GM23248 (cell line): ENCODE measurements around the gene DIO3. TPM values are rescaled to one million over a fixed set of nuclear protein-coding genes. Genes with fewer than 3 reads are reported as not detected.
"Not testable (repeated sequence)": the region's sequence is repeated elsewhere in the genome, so short reads cannot be mapped to it uniquely, and the experiment has no call there.

Experiments used
- DNase-seq: peaks from one replicate; pipeline ENCODE4 v3.0.0-alpha.2; 2015
- H2AFZ ChIP-seq: fragments of 200-600 bp; sonication (generic); 2 replicates; pipeline ENCODE4 v1.6.1; 2016; ENCODE audit warnings: antibody characterized with exemption
- H3F3A ChIP-seq: fragments of 200-600 bp; sonication (generic); 2 replicates; pipeline ENCODE4 v1.6.1; 2016; ENCODE audit warnings: mild to moderate bottlenecking, antibody characterized with exemption, mixed run types; ENCODE audit not compliant: insufficient read depth
- H3K27ac ChIP-seq: fragments of 200-600 bp; sonication (generic); 2 replicates; pipeline ENCODE4 v1.5.1; 2016; ENCODE audit warnings: mild to moderate bottlenecking
- H3K27me3 ChIP-seq: fragments of 200-600 bp; sonication (generic); replicated peaks from 2 replicates; pipeline ENCODE4 v1.6.1; 2016; ENCODE audit warnings: mild to moderate bottlenecking; ENCODE audit not compliant: insufficient read depth
- H3K36me3 ChIP-seq: fragments of 200-600 bp; sonication (generic); 2 replicates; pipeline ENCODE4 v1.6.1; 2016; ENCODE audit warnings: low read depth, mild to moderate bottlenecking
- H3K4me1 ChIP-seq: fragments of 200-600 bp; sonication (generic); 2 replicates; pipeline ENCODE4 v1.6.1; 2016; ENCODE audit warnings: mild to moderate bottlenecking; ENCODE audit not compliant: insufficient read depth
- H3K4me2 ChIP-seq: fragments of 200-600 bp; sonication (generic); one replicate; pipeline ENCODE4 v1.6.1; 2016; ENCODE audit warnings: mild to moderate bottlenecking; ENCODE audit not compliant: unreplicated experiment
- H3K4me3 ChIP-seq: fragments of 200-600 bp; sonication (generic); 2 replicates; pipeline ENCODE4 v1.5.1; 2016; ENCODE audit warnings: mild to moderate bottlenecking
- H3K79me2 ChIP-seq: fragments of 200-600 bp; sonication (generic); 2 replicates; pipeline ENCODE4 v1.6.1; 2016; ENCODE audit warnings: mild to moderate bottlenecking; ENCODE audit not compliant: insufficient read depth
- H3K9ac ChIP-seq: fragments of 200-600 bp; sonication (generic); 2 replicates; pipeline ENCODE4 v1.6.1; 2016; ENCODE audit warnings: mild to moderate bottlenecking
- H3K9me2 ChIP-seq: fragments of 200-600 bp; sonication (generic); 2 replicates; pipeline ENCODE4 v1.6.1; 2016; ENCODE audit warnings: mixed run types, mild to moderate bottlenecking, moderate library complexity; ENCODE audit not compliant: insufficient read depth
- H3K9me3 ChIP-seq: fragments of 200-600 bp; sonication (generic); one replicate; pipeline ENCODE4 v1.6.1; 2017; ENCODE audit warnings: low read depth
- H4K20me1 ChIP-seq: fragments of 200-600 bp; sonication (generic); 2 replicates; pipeline ENCODE4 v1.6.0; 2016; ENCODE audit not compliant: insufficient read depth
- EZH2 ChIP-seq: fragments of 200-600 bp; sonication (generic); IDR thresholded peaks from 2 replicates; pipeline ENCODE4 v1.6.1; 2018; ENCODE audit warnings: antibody characterized with exemption, mild to moderate bottlenecking; ENCODE audit not compliant: insufficient read depth, poor library complexity, severe bottlenecking
- EZH2phosphoT487 ChIP-seq: fragments of 200-600 bp; sonication (generic); IDR thresholded peaks from 2 replicates; pipeline ENCODE4 v1.6.1; 2018; ENCODE audit warnings: antibody characterized with exemption, moderate library complexity, mild to moderate bottlenecking, low read depth; ENCODE audit not compliant: insufficient read depth
- WGBS, 2 experiments: methylation state at CpG; one replicate each; pipeline ENCODE4 v1.1.6; 2015 to 2017; ENCODE audit warnings: low lambda C conversion rate in 2 of 2, low coverage in 1 of 2; ENCODE audit errors: missing lambda C conversion rate in 2 of 2; 5-methylcytosine and 5-hydroxymethylcytosine counted together
- in situ Hi-C: fragments of 300-500 bp; cut with MboI; formaldehyde crosslinking; loops from 2 replicates; pipeline ENCODE4 v1.15.0; 2020
- polyA plus RNA-seq: library from polyadenylated mRNA; unstranded; fragments of >200 nt; fragmentation: Nextera tagmentation; extraction: Ambion mirVana; gene quantifications from 2 replicates; pipeline ENCODE4 v1.2.1, GENCODE V29; 2016
- total RNA-seq: library from RNA; depleted of rRNA; stranded (reverse); fragments of >200 nt; shearing (Covaris generic); gene quantifications from 2 replicates; pipeline ENCODE4 v1.2.3, GENCODE V29; 2014

Gene DIO3
- total and polyA plus RNA-seq, 2 experiments from 2014 or later: not detected

- Histone ChIP-seq H3K27me3 (no peaks in the 10 kb centered on the region), H2AFZ (no peak overlapping the region), H3K27ac (no peak overlapping the region), H3K9me2 (no peaks in the 10 kb centered on the region), H3K4me1 (no peaks in the 10 kb centered on the region), H3K4me2 (no peak overlapping the region), H3K4me3 (no peak overlapping the region), H3F3A (no peaks in the 10 kb centered on the region), H3K36me3 (no peaks in the 10 kb centered on the region), H3K79me2 (no peaks in the 10 kb centered on the region), H4K20me1 (no peaks in the 10 kb centered on the region), H3K9me3 (no peaks in the 10 kb centered on the region), H3K9ac (no peak overlapping the region)
- TF ChIP-seq EZH2: no peak
- no peak for TF ChIP-seq EZH2phosphoT487
- DNase-seq: no peak
- in situ Hi-C loops: no loop called here
- WGBS, 2 experiments: 80 to 92% methylated on average over 4 to 5 of the region's 5 CpGs
Observed at GRCh38 chr14:101548710-101549109, 12.6 kb upstream of the DIO3 start.

- H4K20me1 ChIP-seq: no peaks in the 10 kb centered on the region
Observed at GRCh38 chr14:101549154-101549553, 12.1 kb upstream of the DIO3 start.

GRCh38 chr14:101550202-101550912 is 10.9 kb upstream of the DIO3 start:
- DNase-seq, H3K9me2 ChIP-seq, H3K4me2 ChIP-seq, H3K4me3 ChIP-seq, H2AFZ ChIP-seq, H3K9ac ChIP-seq, H3K27ac ChIP-seq, H3K9me3 ChIP-seq, H3K4me1 ChIP-seq, H3K27me3 ChIP-seq, H3K36me3 ChIP-seq, H4K20me1 ChIP-seq, H3F3A ChIP-seq, in situ Hi-C loops, H3K79me2 ChIP-seq: not testable (repeated sequence)
- 56 to 84% methylated on average over 3 to 5 of the region's 5 CpGs for WGBS, 2 experiments

More at GRCh38 chr14:101549154-101549553, 12.1 kb upstream of the DIO3 start:
- Histone ChIP-seq H3K9me3 (no peaks in the 10 kb centered on the region), H3K27me3 (no peaks in the 10 kb centered on the region), H3K27ac (no peak overlapping the region), H3K4me2 (no peak overlapping the region), H3F3A (no peaks in the 10 kb centered on the region), H2AFZ (no peak overlapping the region), H3K36me3 (no peaks in the 10 kb centered on the region), H3K9me2 (no peaks in the 10 kb centered on the region), H3K4me1 (no peaks in the 10 kb centered on the region), H3K4me3 (no peak overlapping the region), H3K79me2 (no peaks in the 10 kb centered on the region), H3K9ac (no peak overlapping the region)
- TF ChIP-seq EZH2 (no peak), EZH2phosphoT487 (no peak)
- DNase-seq: no peak
- WGBS, 2 experiments: 78 to 82% methylated on average over 18 of the region's 18 CpGs
- in situ Hi-C loops: no loop called here

GRCh38 chr14:101551729-101552595 is 9.3 kb upstream of the DIO3 start:
- no peaks in the 10 kb centered on the region for H3K79me2 ChIP-seq
- H3K4me1 ChIP-seq: no peaks in the 10 kb centered on the region
- no peaks in the 10 kb centered on the region for H3K36me3 ChIP-seq
- no peak overlapping the region for H3K4me3 ChIP-seq
- TF ChIP-seq EZH2phosphoT487 (no peak), EZH2 (no peak)
- H3K9me2 ChIP-seq: no peaks in the 10 kb centered on the region
- no peaks in the 10 kb centered on the region for H4K20me1 ChIP-seq
- H3K27me3 ChIP-seq: 0 out of 2 replicates have a peak, but pooled peaks cover under 1% of the 10 kb centered on the region
- no peak for DNase-seq
- no peaks in the 10 kb centered on the region for H3F3A ChIP-seq
- no peak overlapping the region for H2AFZ ChIP-seq
- no peak overlapping the region for H3K4me2 ChIP-seq
- H3K9ac ChIP-seq: no peak overlapping the region
- in situ Hi-C loops: no loop called here
- 64 to 65% methylated on average over 24 of the region's 24 CpGs for WGBS, 2 experiments
- no peaks in the 10 kb centered on the region for H3K9me3 ChIP-seq
- no peak overlapping the region for H3K27ac ChIP-seq
